Measurements from ENCODE around the gene DNAJC27.

GRCh38 chr2:24893934-24894333 lies 77.8 kb downstream of the DNAJC27 start:
- TF ChIP-seq CTCF (IDR thresholded peaks at IDR 0.05) (no peak), EZH2 (IDR thresholded peaks at IDR 0.05; ENCODE audit: borderline replicate concordance, insufficient read depth, low read depth, low read length, poor library complexity, severe bottlenecking) (no peak)

Data from B cell (primary cell).